Measurements from ENCODE around the gene OR7C1. TPM values are rescaled to one million over a fixed set of nuclear protein-coding genes. Genes with fewer than 3 reads are reported as not detected.
"Not testable (repeated sequence)": the region's sequence is repeated elsewhere in the genome, so short reads cannot be mapped to it uniquely, and the experiment has no call there.

Gene OR7C1
- polyA plus RNA-seq, 12 donors: 0.07 to 3.5 (median 0.22) TPM; not detected in 2

- DNase-seq: no peak
Measured at GRCh38 chr19:14767466-14767971, 67.5 kb downstream of the OR7C1 start.

GRCh38 chr19:14765841-14766240 lies 69.1 kb downstream of the OR7C1 start:
- DNase-seq: not testable (repeated sequence)

GRCh38 chr19:14765403-14765802 lies 69.6 kb downstream of the OR7C1 start:
- DNase-seq: not testable (repeated sequence)

GRCh38 chr19:14764401-14764800 lies 70.6 kb downstream of the OR7C1 start:
- DNase-seq: no peak

- DNase-seq: no peak
Measured at GRCh38 chr19:14763497-14764145, 71.4 kb downstream of the OR7C1 start.

- DNase-seq: no peak
Measured at GRCh38 chr19:14762111-14762510, 72.9 kb downstream of the OR7C1 start.

- DNase-seq: no peak
Measured at GRCh38 chr19:14761607-14762006, 73.4 kb downstream of the OR7C1 start.

GRCh38 chr19:14758816-14759215 lies 76.2 kb downstream of the OR7C1 start:
- no peak for DNase-seq

- DNase-seq: no peak
Measured at GRCh38 chr19:14748601-14749000, 86.4 kb downstream of the OR7C1 start.

Other genes with a start within 250 kb of the OR7C1 start
- gene ADGRE3, start 160.3 kb downstream of the OR7C1 start, polyA plus RNA-seq (ENCODE audit: insufficient read length in 12 of 12): under 1 TPM in 5 of 12 donors, not detected in 7; 0.09 to 0.70 (median 0.16) TPM
- gene ZNF333, start 145.1 kb downstream of the OR7C1 start, polyA plus RNA-seq (ENCODE audit: insufficient read length in 12 of 12): 10 to 100 TPM in 11 of 12 donors, not detected in 1; 13.6 to 31.6 (median 17.8) TPM
- gene ADGRE2, start 56.6 kb downstream of the OR7C1 start, polyA plus RNA-seq (ENCODE audit: insufficient read length in 12 of 12): 10 to 100 TPM in 1 of 12 donors, 1 to 10 TPM in 6, under 1 TPM in 4, not detected in 1; 0.38 to 11.5 (median 1.2) TPM
- 1 to 10 TPM in 1 of 12 donors, under 1 TPM in 4, not detected in 7; 0.05 to 1.4 (median 0.27) TPM for gene OR7A5, start within 50 bp of the OR7C1 start, polyA plus RNA-seq (ENCODE audit: insufficient read length in 12 of 12)
- not detected for gene OR7A10, start 13.7 kb upstream of the OR7C1 start, polyA plus RNA-seq (ENCODE audit: insufficient read length in 12 of 12)
- under 1 TPM in 2 of 12 donors, not detected in 10; 0.05 to 0.07 TPM for gene OR7A17, start 50.9 kb upstream of the OR7C1 start, polyA plus RNA-seq (ENCODE audit: insufficient read length in 12 of 12)
- gene OR7C2, start 106.3 kb upstream of the OR7C1 start, polyA plus RNA-seq (ENCODE audit: insufficient read length in 12 of 12): not detected
- 10 to 100 TPM in 1 of 12 donors, 1 to 10 TPM in 2, under 1 TPM in 6, not detected in 3; 0.09 to 21.3 (median 0.40) TPM for gene SLC1A6, start 144.7 kb upstream of the OR7C1 start, polyA plus RNA-seq (ENCODE audit: insufficient read length in 12 of 12)
- 1 to 10 TPM in 3 of 12 donors, under 1 TPM in 2, not detected in 7; 0.04 to 3.6 (median 1.3) TPM for gene CASP14, start 214.3 kb upstream of the OR7C1 start, polyA plus RNA-seq (ENCODE audit: insufficient read length in 12 of 12)
- gene OR1I1, start 247.0 kb upstream of the OR7C1 start, polyA plus RNA-seq (ENCODE audit: insufficient read length in 12 of 12): under 1 TPM in 6 of 12 donors, not detected in 6; 0.04 to 0.07 (median 0.06) TPM